GM21723 (cell line): Measurements from ENCODE around the gene ZRANB1.
"Not testable (repeated sequence)": the region's sequence is repeated elsewhere in the genome, so short reads cannot be mapped to it uniquely, and the experiment has no call there.

ENCODE experiments used
- ATAC-seq: cut with Tn5 transposase; IDR thresholded peaks from one replicate; pipeline ENCODE4 v1.9.1; 2021; ENCODE audit warnings: mild to moderate bottlenecking, moderate library complexity; ENCODE audit not compliant: unreplicated experiment

Gene ZRANB1

GRCh38 chr10:124941823-124942222 lies at the start of gene ZRANB1:
Gene ZRANB1, plus strand, starts transcription at chr10:124942123. Its CDS starts 371 bp downstream, at chr10:124942494.
- ATAC-seq, result no peak

DNA sequence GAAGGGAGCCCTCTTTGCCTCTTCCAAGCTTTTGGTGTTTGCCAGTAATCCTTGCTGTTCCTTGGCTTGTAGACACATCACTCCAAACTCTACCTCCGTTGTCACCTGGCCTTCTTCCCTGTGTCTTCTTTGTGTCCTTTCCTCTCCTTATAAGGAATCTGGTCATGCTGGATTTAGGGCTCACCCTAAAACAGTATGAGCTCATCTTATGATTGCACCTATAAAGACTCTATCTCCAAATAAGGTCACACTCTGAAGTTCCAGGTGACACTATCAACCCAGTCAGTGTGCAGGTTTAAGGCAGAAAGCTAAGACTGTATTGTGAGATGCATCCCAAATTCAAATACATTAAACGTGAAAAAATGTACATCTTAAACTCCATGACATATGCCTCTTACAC lies 49.0 kb upstream of the ZRANB1 start:
- no peak for ATAC-seq

- no peak for ATAC-seq
These were observed 47.2 kb upstream of the ZRANB1 start for GRCh38 chr10:124894569-124895215.

DNA sequence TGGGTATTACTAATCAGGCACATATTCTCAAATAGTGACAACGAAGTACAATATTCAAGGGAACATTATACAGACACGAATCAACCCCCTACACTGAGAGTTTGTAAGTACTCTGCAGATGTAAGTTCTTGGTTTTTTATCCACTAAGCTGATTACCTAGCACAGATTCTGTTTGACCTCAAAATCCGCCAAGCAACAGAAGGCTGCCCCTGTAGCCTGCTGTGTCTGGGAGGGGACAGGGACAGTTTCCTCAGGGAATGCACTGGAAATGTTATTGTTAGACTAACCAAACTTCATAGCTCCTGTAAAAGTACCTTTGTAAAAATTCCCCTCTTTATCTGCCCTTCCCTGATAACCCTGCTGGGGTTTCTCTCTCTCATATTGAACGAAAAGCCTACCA lies 45.2 kb upstream of the ZRANB1 start:
- no peak for ATAC-seq

GRCh38 chr10:124898471-124898870 lies 43.5 kb upstream of the ZRANB1 start:
- no peak for ATAC-seq

DNA sequence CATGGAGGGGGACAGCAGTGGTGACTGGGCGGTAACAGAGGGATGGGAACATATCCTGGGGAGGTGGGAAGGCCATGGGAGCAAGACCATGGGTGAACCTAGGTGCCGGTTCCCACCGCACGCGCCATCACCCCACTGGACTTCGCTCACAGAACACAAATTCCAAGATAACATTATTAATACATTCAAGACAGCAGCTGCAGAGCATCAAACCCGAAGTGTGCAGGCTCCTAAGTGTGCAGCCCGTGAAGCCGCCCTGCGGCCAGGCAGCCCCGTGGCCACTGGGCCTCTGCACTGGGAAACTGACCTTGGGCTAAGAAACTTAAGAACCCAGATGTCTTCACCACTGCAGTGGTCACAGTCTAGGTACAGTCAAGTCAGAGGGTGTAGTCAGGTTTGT lies 42.8 kb upstream of the ZRANB1 start:
- no peak for ATAC-seq

- no peak for ATAC-seq
These were observed 39.5 kb upstream of the ZRANB1 start for GRCh38 chr10:124902462-124902861.

DNA sequence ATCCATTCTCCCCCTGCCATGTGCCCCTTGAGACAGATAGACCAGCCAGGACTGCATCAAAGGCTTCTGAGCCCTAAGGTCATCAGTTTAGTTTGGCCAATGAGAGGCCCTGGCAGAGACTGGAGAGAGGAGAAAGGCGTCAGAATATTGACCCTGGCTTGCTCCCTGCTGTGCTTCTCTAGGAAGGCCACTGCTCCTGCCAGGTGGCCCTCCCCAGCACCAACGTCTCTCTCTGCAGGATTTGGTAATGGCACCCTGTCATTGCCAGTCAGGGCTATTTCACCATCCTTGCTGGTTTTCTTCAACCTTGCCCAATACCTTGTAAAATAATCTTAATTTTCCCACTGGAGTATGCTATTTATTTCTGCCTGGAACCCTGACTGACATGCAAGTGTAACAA lies 38.8 kb upstream of the ZRANB1 start:
- ATAC-seq, result no peak

- no peak for ATAC-seq
These were observed 37.1 kb upstream of the ZRANB1 start for GRCh38 chr10:124904796-124905195.

- ATAC-seq, result no peak
These were observed 35.3 kb upstream of the ZRANB1 start for GRCh38 chr10:124906551-124907001.

DNA sequence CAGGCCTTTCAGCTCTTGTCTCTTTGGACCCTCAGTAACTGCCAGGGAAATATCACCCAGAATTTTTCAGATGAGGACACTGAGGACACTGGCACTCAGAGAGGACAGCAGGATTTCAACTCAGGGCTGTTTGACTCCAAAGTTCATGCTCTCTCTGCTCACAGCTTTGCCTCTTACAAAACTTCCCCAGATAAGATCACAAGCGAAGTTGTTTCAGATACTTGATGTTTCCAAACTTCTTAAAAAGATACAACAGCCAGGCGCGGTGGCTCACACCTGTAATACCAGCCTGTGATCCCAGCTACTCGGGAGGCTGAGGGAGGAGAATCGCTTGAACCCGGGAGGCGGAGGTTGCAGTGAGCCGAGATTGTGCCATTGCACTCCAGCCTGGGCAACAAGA lies 32.4 kb upstream of the ZRANB1 start:
- ATAC-seq, result no peak

- no peak for ATAC-seq
These were observed 30.5 kb upstream of the ZRANB1 start for GRCh38 chr10:124911124-124912067.

DNA sequence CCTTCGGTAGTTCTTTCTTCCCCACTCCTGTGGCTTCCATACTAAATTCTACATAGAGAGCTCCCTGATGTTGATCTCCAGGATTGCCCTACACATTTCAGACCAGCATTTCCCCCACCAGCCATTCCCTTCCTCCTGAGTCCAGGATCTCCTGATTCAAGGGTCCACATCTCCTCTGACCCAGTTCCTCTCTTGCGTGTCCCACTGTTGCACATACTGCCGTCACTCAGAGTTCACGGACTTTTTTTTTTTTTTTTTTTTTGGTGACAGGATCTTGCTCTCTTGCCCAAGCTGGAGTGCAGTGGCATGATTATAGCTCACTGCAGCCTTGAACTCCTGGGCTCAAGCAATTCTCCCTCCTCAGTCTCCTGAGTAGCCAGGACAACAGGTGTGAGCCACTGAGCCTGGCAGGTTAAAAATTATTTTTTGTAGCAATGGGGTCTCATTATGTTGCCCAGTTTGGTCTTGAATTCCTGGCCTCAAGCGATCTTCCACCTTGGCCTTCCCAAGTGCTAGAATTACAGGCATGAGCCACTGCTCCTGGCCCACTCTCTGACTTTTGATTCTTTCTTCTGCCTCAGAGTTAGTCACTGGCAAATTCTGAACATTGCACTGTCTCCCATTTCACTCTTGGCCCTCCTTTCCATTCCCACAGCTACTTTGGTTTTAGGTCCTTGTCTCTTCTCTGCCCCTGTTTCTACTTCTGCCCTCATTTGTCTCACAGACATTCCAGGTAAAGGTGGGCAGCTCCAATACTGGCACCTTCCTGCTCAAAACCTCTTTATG lies 29.6 kb upstream of the ZRANB1 start:
- ATAC-seq, result no peak

- ATAC-seq, result no peak
These were observed 28.8 kb upstream of the ZRANB1 start for GRCh38 chr10:124913167-124913566.

GRCh38 chr10:124914398-124914797 lies 27.5 kb upstream of the ZRANB1 start:
- not testable (repeated sequence) for ATAC-seq

GRCh38 chr10:124916098-124916584 lies 25.8 kb upstream of the ZRANB1 start:
- peak; percentile 14 for ATAC-seq

DNA sequence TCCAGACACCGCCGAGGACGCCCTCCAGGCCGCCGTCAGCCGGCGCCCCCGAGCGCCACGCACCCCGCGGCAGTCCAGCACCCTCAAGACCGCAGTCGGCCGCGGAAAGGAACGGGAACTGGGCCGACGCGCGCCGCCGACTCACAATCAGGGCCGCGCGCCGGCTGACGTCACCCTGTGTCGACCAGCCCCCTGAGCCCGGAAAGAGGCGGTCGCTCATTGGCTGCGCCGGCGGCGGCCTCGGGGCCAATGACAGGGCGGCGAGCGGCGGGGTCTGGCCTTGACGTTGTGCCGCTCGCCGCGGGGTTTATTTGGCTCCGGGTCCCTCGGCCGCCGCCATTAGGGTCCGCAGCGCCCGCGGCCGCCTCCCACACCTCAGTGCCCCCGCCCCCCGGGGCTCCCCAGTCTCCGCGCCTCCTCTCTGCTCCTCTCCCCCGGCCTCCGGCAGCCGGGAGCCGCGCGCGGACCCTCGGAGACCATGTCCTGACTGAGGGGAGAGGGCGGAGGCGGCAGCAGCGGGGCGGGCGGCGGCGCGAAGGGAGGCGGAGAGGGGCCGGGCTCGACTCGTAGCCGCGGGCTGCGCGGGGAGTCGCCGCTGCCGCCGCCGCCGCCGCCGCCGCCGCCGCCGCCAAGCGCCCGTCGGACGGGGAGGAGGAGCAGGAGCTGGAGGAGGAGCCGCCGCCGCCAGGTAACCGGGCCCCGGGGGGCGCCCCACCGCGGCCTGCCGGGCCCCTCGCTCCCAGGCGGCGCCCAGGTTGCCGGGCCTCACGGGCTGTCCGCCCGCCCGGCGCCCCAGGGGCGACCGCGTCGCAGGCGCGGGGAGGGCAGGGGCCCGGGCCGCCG lies 25.1 kb upstream of the ZRANB1 start:
- ATAC-seq, result peak; percentile 96

GRCh38 chr10:124917428-124918190 lies 24.3 kb upstream of the ZRANB1 start:
- peak; percentile 11 for ATAC-seq

GRCh38 chr10:124918191-124918830 lies 23.6 kb upstream of the ZRANB1 start:
- no peak for ATAC-seq
